GM19240 (cell line): Measurements from ENCODE around the gene CYFIP1.

Source experiments
- DNase-seq: peaks from one replicate; pipeline ENCODE4 v3.0.0; 2011; ENCODE audit warnings: low spot score; ENCODE audit not compliant: insufficient read length

CYFIP1 gene

GRCh38 chr15:22918596-22919140 is 61.5 kb downstream of the CYFIP1 start:
- no peak for DNase-seq

GRCh38 chr15:22918056-22918455 is 62.1 kb downstream of the CYFIP1 start:
- DNase-seq = no peak

GRCh38 chr15:22917556-22917955 is 62.6 kb downstream of the CYFIP1 start:
- DNase-seq = no peak

DNA sequence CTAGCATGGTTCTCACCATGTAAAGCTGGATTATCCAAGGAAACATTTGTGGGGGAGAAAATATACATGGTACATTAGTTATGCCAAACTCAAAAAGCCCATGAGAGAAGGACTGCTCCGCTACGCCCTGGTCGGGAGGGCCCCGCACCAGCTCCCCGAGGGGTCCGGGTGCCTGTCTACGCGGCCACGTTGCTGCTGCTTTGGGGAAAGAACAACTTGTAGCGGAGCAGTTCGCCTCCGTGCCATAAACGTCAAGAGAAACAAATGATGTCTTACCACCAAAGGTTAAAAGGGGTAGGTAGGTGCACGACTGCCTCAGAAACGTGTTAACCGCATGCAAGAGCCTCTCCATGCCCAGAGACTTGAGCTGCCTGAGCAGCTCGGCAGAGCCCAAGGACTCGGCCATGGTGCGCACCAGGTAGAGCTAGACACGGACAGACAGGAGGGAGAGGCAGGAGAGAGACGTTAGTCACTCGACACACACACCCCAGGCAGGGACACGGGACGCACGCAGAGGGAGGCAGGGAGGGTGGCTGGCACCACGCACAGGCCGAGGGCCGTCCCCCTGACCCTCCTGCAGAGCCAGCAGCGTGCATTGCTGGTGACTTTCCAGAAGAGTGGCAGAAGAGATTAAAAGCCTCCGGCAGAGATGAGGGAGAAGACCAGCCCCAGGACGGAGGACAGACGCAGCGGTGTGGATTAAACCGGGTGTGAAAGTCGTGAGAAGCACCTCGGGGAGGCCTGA is 63.4 kb downstream of the CYFIP1 start:
- no peak for DNase-seq

GRCh38 chr15:22915866-22916515 is 64.2 kb downstream of the CYFIP1 start:
- DNase-seq = no peak

- DNase-seq = no peak
Observed at GRCh38 chr15:22913646-22914380, 66.4 kb downstream of the CYFIP1 start.

GRCh38 chr15:22912256-22912655 is 67.9 kb downstream of the CYFIP1 start:
- DNase-seq = no peak

- no peak for DNase-seq
Observed at GRCh38 chr15:22911306-22911705, 68.9 kb downstream of the CYFIP1 start.

DNA sequence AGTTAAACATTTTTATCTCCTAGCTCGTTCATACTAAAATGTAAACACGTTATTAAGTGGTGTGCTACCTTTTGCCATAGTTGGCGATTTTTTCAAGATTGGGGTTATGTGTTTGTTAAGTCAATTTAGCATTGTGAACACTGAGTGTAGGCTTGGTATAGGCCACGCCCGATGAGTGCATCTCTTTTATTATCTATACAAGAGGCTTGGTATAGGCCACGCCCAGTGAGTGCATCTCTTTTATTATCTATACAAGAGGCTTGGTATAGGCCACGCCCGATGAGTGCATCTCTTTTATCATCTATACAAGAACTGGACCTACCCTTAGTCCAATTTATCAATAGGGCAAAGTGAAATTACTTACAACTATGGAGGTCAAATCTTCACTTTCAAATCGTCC is 71.3 kb downstream of the CYFIP1 start:
- DNase-seq = no peak

- no peak for DNase-seq
Observed at GRCh38 chr15:22907161-22907950, 72.8 kb downstream of the CYFIP1 start.

DNA sequence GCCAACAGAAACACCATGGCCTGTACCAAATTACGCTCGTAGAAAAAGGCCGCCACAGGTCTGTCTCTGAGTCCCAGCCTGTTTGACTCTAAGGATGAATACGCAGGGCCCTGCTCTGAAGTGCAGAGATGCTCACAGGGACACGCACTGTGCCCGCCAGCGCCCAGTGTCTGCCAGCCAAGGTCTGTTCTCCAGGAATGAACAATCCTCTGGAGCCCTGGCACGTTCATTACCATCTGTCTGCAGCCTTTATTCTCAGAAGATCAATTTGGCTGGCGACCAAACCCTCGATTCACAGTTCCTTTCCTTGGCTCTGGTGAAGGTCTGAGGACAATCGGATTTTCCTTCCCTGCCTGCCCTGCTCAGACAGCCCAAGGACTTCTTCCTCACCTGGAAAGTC is 75.4 kb downstream of the CYFIP1 start:
- no peak for DNase-seq

DNA sequence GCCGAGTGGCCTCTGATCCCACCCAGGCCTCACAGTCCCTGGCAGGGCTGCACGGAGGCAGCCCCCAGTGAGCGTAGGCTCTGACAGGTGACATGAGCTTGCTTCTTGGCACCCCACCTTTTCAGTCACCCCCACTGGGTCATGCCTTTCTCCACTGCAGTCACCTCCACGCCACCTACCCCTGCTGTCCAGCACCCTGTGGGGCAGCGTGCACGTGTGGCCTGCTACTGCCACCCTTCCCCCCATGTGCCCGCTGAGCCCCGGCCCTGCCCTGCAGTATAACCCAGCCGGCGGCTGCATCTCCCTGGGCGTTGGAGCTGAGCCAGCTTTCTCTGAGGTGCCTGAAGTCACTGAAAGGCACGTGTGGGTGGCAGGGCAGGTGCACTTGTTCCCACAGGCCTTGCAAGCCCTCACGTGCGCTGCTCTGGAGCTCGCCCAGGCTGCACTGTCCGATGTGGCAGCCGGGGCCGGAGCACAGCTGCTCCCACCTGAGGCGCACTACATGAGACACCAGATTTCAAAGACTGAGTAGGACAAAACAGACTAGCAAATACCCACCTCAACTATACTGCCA is 76.1 kb downstream of the CYFIP1 start:
- DNase-seq = no peak

- DNase-seq = no peak
Observed at GRCh38 chr15:22903427-22903826, 76.7 kb downstream of the CYFIP1 start.

GRCh38 chr15:22902981-22903380 is 77.2 kb downstream of the CYFIP1 start:
- DNase-seq = no peak

- DNase-seq = no peak
Observed at GRCh38 chr15:22902578-22902977, 77.6 kb downstream of the CYFIP1 start.

DNA sequence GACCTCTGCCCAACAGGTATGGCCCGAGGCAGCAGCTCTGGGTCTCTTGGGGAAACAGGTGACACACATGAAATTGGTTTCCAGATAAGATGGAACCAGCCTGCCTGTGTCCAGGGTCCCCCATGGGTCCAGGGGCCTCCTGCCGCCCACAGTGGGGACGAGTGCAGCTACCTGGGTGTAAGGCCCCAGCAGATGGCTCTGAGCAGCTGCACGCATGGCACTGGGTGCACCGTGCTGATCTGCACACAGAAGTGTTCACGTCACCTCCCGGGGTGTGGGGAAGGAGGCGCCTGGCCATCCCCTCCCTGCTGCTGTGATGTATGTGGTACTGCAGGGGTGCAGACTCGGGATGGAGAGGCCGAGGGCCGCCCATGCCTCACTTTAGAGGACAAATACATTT is 78.1 kb downstream of the CYFIP1 start:
- no peak for DNase-seq

- peak; percentile 23 for DNase-seq
Observed at GRCh38 chr15:22895465-22896190, 84.5 kb downstream of the CYFIP1 start.

GRCh38 chr15:22893881-22894280 is 86.3 kb downstream of the CYFIP1 start:
- DNase-seq = no peak

DNA sequence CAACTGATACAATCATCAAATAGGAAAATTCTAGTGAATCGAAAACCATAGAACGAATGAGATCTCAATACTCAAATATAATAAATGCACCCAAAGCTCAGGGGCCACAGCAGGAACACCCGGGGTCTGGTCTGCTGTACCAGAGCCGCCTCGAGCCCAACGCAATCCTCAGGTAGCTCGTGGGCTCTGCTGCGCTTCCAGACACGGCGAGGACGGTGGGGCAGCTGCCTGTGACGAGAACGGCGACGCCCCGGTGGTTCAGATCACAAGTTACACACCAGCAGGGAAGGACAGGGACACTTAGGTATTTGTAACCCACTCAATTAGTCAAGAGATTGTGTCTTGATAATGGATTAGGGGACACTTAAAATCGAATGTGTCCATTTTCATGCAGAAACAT is 87.1 kb downstream of the CYFIP1 start:
- DNase-seq = no peak

- no peak for DNase-seq
Observed at GRCh38 chr15:22892333-22892732, 87.8 kb downstream of the CYFIP1 start.
